Gastrocnemius medialis (tissue), 4 donors: Measurements from ENCODE around the gene TTC28. TPM values are rescaled to one million over a fixed set of nuclear protein-coding genes. Genes with fewer than 3 reads are reported as not detected.

ENCODE experiments used
- ATAC-seq, 2 donors: fragments of 150-250 bp; one replicate each; pipeline ENCODE4 v1.9.1; 2016
- DNase-seq, 2 donors: peaks; one replicate each; pipeline ENCODE4 v3.0.0-alpha.2; 2019
- H3K27ac ChIP-seq, 4 donors: fragments of 200-600 bp; sonication (generic); 1 replicate in 1 of 4; 2 replicates in 3 of 4; pipeline ENCODE4 v1.5.1; 2016 to 2018; ENCODE audit warnings: mild to moderate bottlenecking in 2 of 4, moderate library complexity in 1 of 4
- H3K27me3 ChIP-seq, 3 donors: fragments of 200-600 bp; sonication (generic) in 2 of 3; 1 replicate in 1 of 3; 2 replicates in 2 of 3; pipeline versions ENCODE4 v1.5.1 to v1.6.0; 2016 to 2019; ENCODE audit warnings: mild to moderate bottlenecking in 1 of 3, moderate library complexity in 1 of 3
- H3K36me3 ChIP-seq, 2 donors: fragments of 200-600 bp; sonication (generic) in 1 of 2; one replicate each; pipeline ENCODE4 v1.5.1; 2017 to 2018
- H3K4me1 ChIP-seq, 2 donors: fragments of 200-600 bp; sonication (generic) in 1 of 2; one replicate each; pipeline ENCODE4 v1.5.1; 2016 to 2017; ENCODE audit warnings: mild to moderate bottlenecking in 2 of 2
- H3K4me3 ChIP-seq, 4 donors: fragments of 200-600 bp; sonication (generic) in 3 of 4; 1 replicate in 1 of 4; 2 replicates in 3 of 4; pipeline ENCODE4 v1.5.1; 2016 to 2019; ENCODE audit warnings: mild to moderate bottlenecking in 2 of 4
- H3K9me3 ChIP-seq, 3 donors: fragments of 200-600 bp; sonication (generic) in 2 of 3; 1 replicate in 1 of 3; 2 replicates in 2 of 3; pipeline ENCODE4 v1.5.1; 2016 to 2019
- POLR2A ChIP-seq, 2 donors: fragments of 450-650 bp; IDR thresholded peaks; one replicate each; pipeline ENCODE4 v1.6.1; 2017; ENCODE audit warnings: antibody characterized with exemption in 2 of 2, mild to moderate bottlenecking in 2 of 2, moderate library complexity in 2 of 2
- in situ Hi-C, 4 donors: fragments of 200-750 bp; cut with MboI; loops; one replicate each; pipeline versions ENCODE4 v1.15.0 to v1.8.0; 2017; ENCODE audit warnings: low sequenced_read_pairs in 4 of 4
- intact Hi-C: fragments of 100-400 bp; cut with DNase I; formaldehyde crosslinking; loops from one replicate; pipeline ENCODE4 v1.15.1; 2023; ENCODE audit warnings: low total_unique reads
- total RNA-seq, 4 donors: library from RNA; depleted of rRNA; stranded (reverse); fragments of >200 nt; gene quantifications; one replicate each; pipeline versions ENCODE4 v1.1.0 to v1.2.3, GENCODE V29; 2016
- TF ChIP-seq, protein P1 (sequence below), 5 experiments: fragments of 450-650 bp in 3 of 5; fragments of 200-600 bp in 2 of 5; sonication (generic) in 2 of 5; IDR thresholded peaks in 4 of 5; conservative IDR thresholded peaks in 1 of 5; 1 replicate in 4 of 5; 2 replicates in 1 of 5; pipeline ENCODE4 v1.5.1; 2016 to 2019; ENCODE audit warnings: antibody characterized with exemption in 5 of 5, mild to moderate bottlenecking in 3 of 5, moderate library complexity in 3 of 5

TTC28 gene
- total RNA-seq, 4 donors from 2014 or later = 6.3 to 18.1 (median 8.4) TPM

DNA sequence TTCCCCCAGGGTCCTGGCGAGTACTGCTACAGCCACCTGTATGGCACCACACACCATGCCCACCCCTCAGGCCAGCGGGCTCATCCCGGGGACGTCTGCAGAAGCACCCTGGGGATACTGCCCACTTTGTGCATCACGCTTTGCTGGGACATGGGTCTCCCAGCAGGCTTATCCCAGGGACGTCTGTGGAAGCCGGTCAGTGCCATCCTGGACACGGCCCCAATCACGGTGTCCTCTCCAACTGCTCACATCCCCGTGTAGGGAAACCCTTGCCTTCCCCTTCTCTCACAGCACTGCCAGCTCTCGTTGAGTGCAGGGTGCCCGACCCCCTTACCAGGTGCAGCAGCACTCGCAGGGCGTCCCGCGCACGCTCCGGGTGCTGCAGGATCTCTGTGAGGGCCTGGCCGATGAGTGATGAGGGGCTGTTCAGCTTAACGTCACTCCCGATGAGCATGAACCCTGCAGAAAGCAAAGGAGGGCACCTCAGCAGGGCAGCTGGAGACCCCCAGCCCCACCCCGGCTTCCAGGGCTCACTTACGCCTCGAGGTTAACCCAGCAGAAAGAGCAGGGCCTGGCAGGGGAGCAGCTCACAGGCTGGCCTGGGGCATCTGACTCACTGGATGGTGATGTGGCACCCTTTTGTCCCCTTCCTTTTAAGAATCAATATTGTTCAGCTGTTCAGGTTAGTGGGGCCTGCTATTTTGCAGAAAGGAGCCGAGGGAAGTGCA is 683.7 kb downstream of the TTC28 start:
- no peaks in the 10 kb centered on the region for H3K36me3 ChIP-seq
- intact Hi-C loops = no loop called here
- peaks cover under 1 to 6% of the 10 kb centered on the region in 2 donors for H3K4me1 ChIP-seq
- DNase-seq (no peak), ATAC-seq (no peak)
- TF ChIP-seq, protein P1, sequence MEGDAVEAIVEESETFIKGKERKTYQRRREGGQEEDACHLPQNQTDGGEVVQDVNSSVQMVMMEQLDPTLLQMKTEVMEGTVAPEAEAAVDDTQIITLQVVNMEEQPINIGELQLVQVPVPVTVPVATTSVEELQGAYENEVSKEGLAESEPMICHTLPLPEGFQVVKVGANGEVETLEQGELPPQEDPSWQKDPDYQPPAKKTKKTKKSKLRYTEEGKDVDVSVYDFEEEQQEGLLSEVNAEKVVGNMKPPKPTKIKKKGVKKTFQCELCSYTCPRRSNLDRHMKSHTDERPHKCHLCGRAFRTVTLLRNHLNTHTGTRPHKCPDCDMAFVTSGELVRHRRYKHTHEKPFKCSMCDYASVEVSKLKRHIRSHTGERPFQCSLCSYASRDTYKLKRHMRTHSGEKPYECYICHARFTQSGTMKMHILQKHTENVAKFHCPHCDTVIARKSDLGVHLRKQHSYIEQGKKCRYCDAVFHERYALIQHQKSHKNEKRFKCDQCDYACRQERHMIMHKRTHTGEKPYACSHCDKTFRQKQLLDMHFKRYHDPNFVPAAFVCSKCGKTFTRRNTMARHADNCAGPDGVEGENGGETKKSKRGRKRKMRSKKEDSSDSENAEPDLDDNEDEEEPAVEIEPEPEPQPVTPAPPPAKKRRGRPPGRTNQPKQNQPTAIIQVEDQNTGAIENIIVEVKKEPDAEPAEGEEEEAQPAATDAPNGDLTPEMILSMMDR (IDR thresholded peaks at IDR 0.05 in 4 of 5, conservative IDR thresholded peaks at IDR 0.05 in 1 of 5) = no peak
- TF ChIP-seq POLR2A (IDR thresholded peaks at IDR 0.05) = no peak
- H3K27ac ChIP-seq = no peak overlapping the region
- no peaks in the 10 kb centered on the region for H3K9me3 ChIP-seq
- no peak overlapping the region for H3K4me3 ChIP-seq
- no peaks in the 10 kb centered on the region for H3K27me3 ChIP-seq
- in situ Hi-C loops = no loop called here

DNA sequence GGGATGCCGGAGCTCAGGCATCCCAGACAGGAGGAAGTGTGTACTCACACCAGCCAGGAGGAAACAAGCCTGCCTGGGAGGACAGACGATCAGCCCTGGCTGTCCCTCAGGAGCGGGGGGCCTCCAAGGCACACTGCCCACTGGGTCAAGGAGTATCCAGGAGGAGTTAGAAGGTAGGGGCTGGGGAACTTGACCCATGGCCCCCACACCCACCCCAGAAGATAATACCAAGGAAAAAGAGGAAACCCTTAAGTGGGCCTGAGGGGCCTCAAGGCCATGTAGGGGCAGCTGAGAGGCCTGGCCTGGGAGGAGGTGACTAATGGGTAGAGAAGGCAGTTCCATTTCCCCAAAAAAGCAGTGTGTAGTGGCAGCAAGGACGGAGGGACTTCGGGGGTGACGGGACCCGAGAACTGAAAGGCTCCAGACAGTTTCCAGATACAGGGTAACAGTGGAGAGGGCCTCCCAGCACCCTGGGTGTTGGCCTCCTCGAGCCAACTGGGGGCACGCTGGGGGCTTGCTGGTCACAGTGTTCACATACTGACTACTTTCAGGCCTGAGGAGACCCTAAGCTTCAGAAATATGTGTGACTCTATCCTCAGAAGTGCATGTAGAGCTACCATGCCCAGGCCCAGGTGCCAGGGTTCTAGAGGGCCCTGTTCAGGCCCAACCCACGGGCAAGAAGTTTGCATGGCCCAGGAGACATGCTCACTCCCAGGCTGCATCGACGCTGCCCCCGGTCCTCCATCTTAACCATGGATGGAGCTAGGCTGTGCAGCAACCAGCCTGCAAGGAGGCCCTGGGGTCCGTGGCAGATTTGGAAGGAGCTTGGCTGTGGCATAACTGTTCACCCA is 684.9 kb downstream of the TTC28 start:
- H3K9me3 ChIP-seq = no peaks in the 10 kb centered on the region
- no peaks in the 10 kb centered on the region for H3K36me3 ChIP-seq
- no peak overlapping the region for H3K4me3 ChIP-seq
- ATAC-seq = no peak
- in situ Hi-C loops = no loop called here
- intact Hi-C loops = loop anchor here (5.0 kb wide), 1 partner anchor 72 kb away; no protein-coding TSS in a partner anchor
- H3K4me1 ChIP-seq = peaks cover 7 to 9% of the 10 kb centered on the region in 2 donors
- H3K27me3 ChIP-seq = no peaks in the 10 kb centered on the region
- TF ChIP-seq, protein P1 (IDR thresholded peaks at IDR 0.05 in 4 of 5, conservative IDR thresholded peaks at IDR 0.05 in 1 of 5) = no peak
- TF ChIP-seq POLR2A (IDR thresholded peaks at IDR 0.05) = no peak
- H3K27ac ChIP-seq = no peak overlapping the region
- no peak for DNase-seq

DNA sequence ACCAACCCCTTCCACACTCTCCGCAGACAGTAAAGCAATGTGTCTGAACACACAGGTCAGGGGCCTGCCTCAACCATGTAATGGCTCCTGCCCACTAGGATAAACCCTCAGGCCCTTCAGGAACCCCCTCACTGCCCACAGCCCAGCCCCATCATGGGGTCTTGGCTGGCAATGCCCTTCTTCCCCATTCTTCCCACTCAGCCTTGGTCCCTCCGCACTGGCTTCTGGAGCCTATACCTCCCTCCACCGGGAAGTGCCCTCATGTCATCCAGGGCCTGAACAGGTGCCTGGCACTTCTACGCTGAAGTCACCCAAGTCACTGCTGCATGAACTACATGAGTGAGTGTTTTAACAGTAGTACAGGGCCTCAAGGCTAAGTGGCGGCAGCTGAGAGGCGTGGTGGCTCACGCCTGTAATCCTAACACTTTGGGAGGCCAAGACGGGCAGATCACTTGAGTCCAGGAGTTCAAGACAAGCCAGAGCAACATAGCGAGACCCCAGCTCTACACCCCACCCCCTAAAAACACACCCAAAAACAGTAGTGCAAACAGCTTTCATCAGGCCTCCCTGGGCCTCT is 685.8 kb downstream of the TTC28 start:
- no peak for ATAC-seq
- TF ChIP-seq, protein P1 (IDR thresholded peaks at IDR 0.05 in 4 of 5, conservative IDR thresholded peaks at IDR 0.05 in 1 of 5) = no peak
- no peak for TF ChIP-seq POLR2A (IDR thresholded peaks at IDR 0.05)
- no peaks in the 10 kb centered on the region for H3K27me3 ChIP-seq
- H3K9me3 ChIP-seq = no peaks in the 10 kb centered on the region
- no peak overlapping the region for H3K4me3 ChIP-seq
- no peak overlapping the region for H3K27ac ChIP-seq
- DNase-seq = no peak
- H3K36me3 ChIP-seq = no peaks in the 10 kb centered on the region
- in situ Hi-C loops = no loop called here
- intact Hi-C loops = loop anchor here (5.0 kb wide), 1 partner anchor 72 kb away; no protein-coding TSS in a partner anchor
- H3K4me1 ChIP-seq = peaks cover 9 to 12% of the 10 kb centered on the region in 2 donors

DNA sequence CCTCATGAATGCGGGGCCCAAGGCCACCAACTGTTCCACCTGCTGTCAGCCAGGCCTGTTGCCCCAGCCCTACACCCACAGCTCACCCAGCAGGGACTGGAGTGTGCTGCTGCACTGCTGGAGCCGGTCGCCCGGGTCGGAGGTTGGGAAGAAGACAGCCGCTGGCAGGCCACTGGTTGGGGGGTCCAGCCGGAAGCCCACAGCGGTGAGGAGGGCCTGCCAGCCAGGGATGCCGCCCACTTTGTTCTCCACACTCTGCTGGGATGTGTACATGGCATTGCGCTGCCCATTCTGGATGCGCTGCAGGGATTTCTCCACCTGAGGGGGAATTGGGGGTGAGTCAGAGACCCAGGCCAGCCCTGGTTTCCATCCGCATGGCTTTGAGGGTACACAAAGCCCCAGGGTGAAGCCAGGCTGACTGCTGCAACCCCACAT is 686.4 kb downstream of the TTC28 start:
- ATAC-seq (no peak), DNase-seq (no peak)
- H3K36me3 ChIP-seq = no peaks in the 10 kb centered on the region
- no peak overlapping the region for H3K27ac ChIP-seq
- in situ Hi-C loops (no loop called here), intact Hi-C loops (loop anchor here (5.0 kb wide), 1 partner anchor 71 kb away; no protein-coding TSS in a partner anchor)
- H3K4me3 ChIP-seq = no peak overlapping the region
- no peaks in the 10 kb centered on the region for H3K27me3 ChIP-seq
- TF ChIP-seq POLR2A (IDR thresholded peaks at IDR 0.05) = no peak
- TF ChIP-seq, protein P1 (IDR thresholded peaks at IDR 0.05 in 4 of 5, conservative IDR thresholded peaks at IDR 0.05 in 1 of 5) = no peak
- no peaks in the 10 kb centered on the region for H3K9me3 ChIP-seq
- H3K4me1 ChIP-seq = peaks cover 9 to 12% of the 10 kb centered on the region in 2 donors
